HepG2 (cell line): ENCODE results near the gene UQCR11. TPM values are rescaled to one million over a fixed set of nuclear protein-coding genes. Genes with fewer than 3 reads are reported as not detected.
A peak's percentile ranks its signal among the peaks of the same experiment; 100 is the strongest.

Experiments used
- BCL3 ChIP-seq: sonication (generic); formaldehyde crosslinking; IDR thresholded peaks from 2 replicates; pipeline ENCODE4 v1.5.1; 2020; ENCODE audit warnings: mild to moderate bottlenecking, missing genetic modification reagents, moderate library complexity
- DBP ChIP-seq: sonication (generic); formaldehyde crosslinking; IDR thresholded peaks from 2 replicates; pipeline ENCODE4 v1.4.0; 2020; ENCODE audit warnings: missing genetic modification reagents; ENCODE audit errors: not compliant biosample characterization
- ELF4 ChIP-seq: sonication (generic); formaldehyde crosslinking; IDR thresholded peaks from 2 replicates; pipeline ENCODE4 v1.5.0; 2020; ENCODE audit warnings: missing genetic modification reagents, mild to moderate bottlenecking, moderate library complexity, borderline replicate concordance
- FOXA3 ChIP-seq: IDR thresholded peaks from 2 replicates; pipeline ENCODE4 v1.6.1; 2016; ENCODE audit warnings: missing genetic modification reagents, missing compliant biosample characterization
- HNRNPH1 ChIP-seq: fragments of 200-400 bp; formaldehyde crosslinking; optimal IDR thresholded peaks from 2 replicates; pipeline ENCODE3; 2017; ENCODE audit warnings: mild to moderate bottlenecking, low read depth, low read length
- MAFG ChIP-seq: sonication (generic); formaldehyde crosslinking; IDR thresholded peaks from 2 replicates; pipeline ENCODE4 v1.5.1; 2020; ENCODE audit warnings: mild to moderate bottlenecking, missing genetic modification reagents
- POGK ChIP-seq: sonication (generic); formaldehyde crosslinking; conservative IDR thresholded peaks from 2 replicates; pipeline ENCODE4 v1.8.0; 2022; ENCODE audit warnings: mild to moderate bottlenecking, moderate library complexity, missing genetic modification reagents
- RERE ChIP-seq: IDR thresholded peaks from 2 replicates; pipeline ENCODE4 v1.6.1; 2016; ENCODE audit warnings: low read depth, missing genetic modification reagents, missing compliant biosample characterization
- SUZ12 ChIP-seq: fragments of 150-350 bp; IDR thresholded peaks from 2 replicates; pipeline ENCODE4 v1.6.1; 2014; ENCODE audit warnings: low read depth, low read length
- THRA ChIP-seq: sonication (generic); formaldehyde crosslinking; IDR thresholded peaks from 2 replicates; pipeline ENCODE4 v1.4.0; 2020; ENCODE audit warnings: missing genetic modification reagents, borderline replicate concordance
- ZBTB3 ChIP-seq: sonication (generic); formaldehyde crosslinking; IDR thresholded peaks from 2 replicates; pipeline ENCODE4 v1.4.0; 2020; ENCODE audit warnings: low read depth, mild to moderate bottlenecking, moderate library complexity, missing genetic modification reagents, borderline replicate concordance
- ZFP90 ChIP-seq: sonication (generic); formaldehyde crosslinking; IDR thresholded peaks from 2 replicates; pipeline ENCODE4 v1.8.0; 2022; ENCODE audit warnings: missing genetic modification reagents, mild to moderate bottlenecking, inconsistent platforms, borderline replicate concordance
- ZMYM2 ChIP-seq: sonication (generic); formaldehyde crosslinking; IDR thresholded peaks from 2 replicates; pipeline ENCODE4 v1.8.0; 2022; ENCODE audit warnings: mild to moderate bottlenecking, missing genetic modification reagents
- ZNF382 ChIP-seq: sonication (generic); formaldehyde crosslinking; IDR thresholded peaks from 2 replicates; pipeline ENCODE4 v1.5.0; 2020; ENCODE audit warnings: missing genetic modification reagents, mild to moderate bottlenecking, borderline replicate concordance
- ZNF644 ChIP-seq: IDR thresholded peaks from 2 replicates; pipeline ENCODE4 v1.6.1; 2016; ENCODE audit warnings: low read depth
- ZNF883 ChIP-seq: sonication (generic); formaldehyde crosslinking; IDR thresholded peaks from 2 replicates; pipeline ENCODE4 v1.5.1; 2020; ENCODE audit warnings: mild to moderate bottlenecking, missing genetic modification reagents; ENCODE audit errors: not compliant biosample characterization
- polyA plus RNA-seq, 8 experiments: library from polyadenylated mRNA; depleted of rRNA in 3 of 8; stranded (reverse) in 7 of 8; unstranded in 1 of 8; fragments of >200 nt; fragmentation: Illumina TruSeq in 4 of 8; extraction: Trizol in 4 of 8; gene quantifications; 2 replicates each; pipeline versions ENCODE4 v1.2.1 to v1.2.3, GENCODE V29; 2011 to 2016; ENCODE audit warnings: low read depth in 4 of 8, missing spikeins in 1 of 8, mixed read lengths in 1 of 8; ENCODE audit not compliant: insufficient read depth in 1 of 8
- total RNA-seq, 5 experiments: library from RNA; depleted of rRNA; stranded (reverse); fragments of >200 nt; fragmentation: Illumina TruSeq; extraction: Trizol; gene quantifications; 2 replicates each; pipeline ENCODE4 v1.2.3, GENCODE V29; 2016; ENCODE audit warnings: low read depth in 1 of 5

Gene UQCR11
- total and polyA plus RNA-seq, 2 of the 13 experiments (the other 11 are each of a cell fraction or from before 2014, with no cell fraction given): 125 to 214 TPM

GRCh38 chr19:1591421-1592023 is 13.7 kb downstream of the UQCR11 start (continued):
- TF ChIP-seq THRA (CRISPR knock-in tag) (no peak), SUZ12 (no peak), POGK (CRISPR knock-in tag) (0 out of 2 replicates have a peak, but pooled peaks have one; percentile 6), ZNF644 (CRISPR knock-in tag) (no peak), BCL3 (CRISPR knock-in tag) (no peak), ZMYM2 (CRISPR knock-in tag) (0 out of 2 replicates have a peak, but pooled peaks have one; percentile 8), FOXA3 (CRISPR knock-in tag) (no peak), ZFP90 (CRISPR knock-in tag) (peak; percentile 9; the same call in 1 of the 2 replicates), RERE (CRISPR knock-in tag) (no peak), ZNF382 (no peak), DBP (no peak), HNRNPH1 (no peak), ZBTB3 (CRISPR knock-in tag) (0 out of 2 replicates have a peak, but pooled peaks have one; percentile 16), MAFG (CRISPR knock-in tag) (no peak), ELF4 (CRISPR knock-in tag) (no peak), ZNF883 (CRISPR knock-in tag) (no peak)
